Daoy (cell line): ENCODE measurements around the gene MICAL3. TPM values are rescaled to one million over a fixed set of nuclear protein-coding genes. Genes with fewer than 3 reads are reported as not detected.
"Not testable (repeated sequence)": the region's sequence is repeated elsewhere in the genome, so short reads cannot be mapped to it uniquely, and the experiment has no call there.

Experiments
- DNase-seq: peaks from one replicate; pipeline ENCODE4 v3.0.0-alpha.2; 2015; ENCODE audit warnings: low read depth
- total RNA-seq: library from RNA; depleted of rRNA; stranded (reverse); fragments of >200 nt; shearing (Covaris generic); gene quantifications from 2 replicates; pipeline ENCODE4 v1.2.3, GENCODE V29; 2014

MICAL3 gene
- total RNA-seq, 1 experiment from 2014 or later, result 26.2 TPM

- DNase-seq, result no peak
These were observed 70.0 kb downstream of the MICAL3 start for GRCh38 chr22:17954200-17954859.

GRCh38 chr22:17953147-17953546 is 71.2 kb downstream of the MICAL3 start:
- no peak for DNase-seq

GRCh38 chr22:17952273-17952801 is 72.0 kb downstream of the MICAL3 start:
- no peak for DNase-seq

- DNase-seq, result peak; percentile 12
These were observed 73.0 kb downstream of the MICAL3 start for GRCh38 chr22:17951315-17951714.

- DNase-seq, result peak; percentile 64
These were observed 73.6 kb downstream of the MICAL3 start for GRCh38 chr22:17950651-17951214.

GRCh38 chr22:17949642-17950473 is 74.5 kb downstream of the MICAL3 start:
- DNase-seq, result peak; percentile 46

- DNase-seq, result no peak
These were observed 76.3 kb downstream of the MICAL3 start for GRCh38 chr22:17948101-17948500.

- DNase-seq, result no peak
These were observed 77.5 kb downstream of the MICAL3 start for GRCh38 chr22:17946662-17947367.

GRCh38 chr22:17945888-17946648 is 78.3 kb downstream of the MICAL3 start:
- no peak for DNase-seq

GRCh38 chr22:17945156-17945887 is 79.0 kb downstream of the MICAL3 start:
- DNase-seq, result no peak

- no peak for DNase-seq
These were observed 80.1 kb downstream of the MICAL3 start for GRCh38 chr22:17944256-17944655.

GRCh38 chr22:17943533-17944249 is 80.7 kb downstream of the MICAL3 start:
- DNase-seq, result no peak

- no peak for DNase-seq
These were observed 81.6 kb downstream of the MICAL3 start for GRCh38 chr22:17942721-17943120.

GRCh38 chr22:17941471-17942406 is 82.6 kb downstream of the MICAL3 start:
- DNase-seq, result no peak

GRCh38 chr22:17939579-17939978 is 84.8 kb downstream of the MICAL3 start:
- DNase-seq, result no peak

- DNase-seq, result no peak
These were observed 85.3 kb downstream of the MICAL3 start for GRCh38 chr22:17939011-17939410.

- DNase-seq, result no peak
These were observed 85.9 kb downstream of the MICAL3 start for GRCh38 chr22:17938484-17938924.

- not testable (repeated sequence) for DNase-seq
These were observed 91.9 kb downstream of the MICAL3 start for GRCh38 chr22:17932457-17932856.

GRCh38 chr22:17931400-17931825 is 92.9 kb downstream of the MICAL3 start:
- no peak for DNase-seq
